GM21825 (cell line): Measurements from ENCODE around the gene MATK.
"Not testable (repeated sequence)": the region's sequence is repeated elsewhere in the genome, so short reads cannot be mapped to it uniquely, and the experiment has no call there.

Source experiments
- ATAC-seq: cut with Tn5 transposase; IDR thresholded peaks from one replicate; pipeline ENCODE4 v1.9.1; 2021; ENCODE audit warnings: mild to moderate bottlenecking, moderate library complexity; ENCODE audit not compliant: unreplicated experiment

Gene MATK

DNA sequence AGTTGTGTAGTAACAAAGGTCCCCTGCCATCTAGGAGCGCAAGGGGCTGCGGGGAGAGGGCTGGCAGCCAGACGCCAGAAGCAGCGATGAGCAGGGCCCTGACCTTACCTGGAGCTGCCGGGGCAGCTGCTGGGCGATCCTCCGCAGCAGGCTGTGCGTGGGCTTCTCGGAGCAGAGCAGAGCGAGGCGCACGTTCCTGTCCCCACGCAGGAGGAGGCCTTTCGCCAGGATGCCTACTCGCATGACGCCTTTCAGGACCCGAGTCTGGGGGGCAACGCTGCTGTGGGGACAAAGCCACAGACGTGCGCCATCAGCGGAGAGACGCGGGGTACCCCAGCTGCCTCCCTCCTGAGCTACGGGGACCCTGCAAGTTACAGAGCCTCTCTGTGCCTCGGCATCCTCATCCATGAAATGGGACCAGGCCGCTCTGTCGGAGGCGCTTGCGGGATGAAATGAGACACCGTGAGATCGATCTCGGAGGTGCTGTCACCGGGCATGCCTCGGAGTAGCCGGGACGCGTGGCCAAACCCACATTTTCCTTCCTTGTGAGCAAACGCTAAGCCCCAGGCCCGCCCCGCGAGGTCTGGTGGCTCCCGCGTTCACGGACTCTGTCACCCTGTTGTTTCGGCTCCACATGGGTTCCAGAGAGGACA is 30.5 kb upstream of the MATK start:
- no peak for ATAC-seq

DNA sequence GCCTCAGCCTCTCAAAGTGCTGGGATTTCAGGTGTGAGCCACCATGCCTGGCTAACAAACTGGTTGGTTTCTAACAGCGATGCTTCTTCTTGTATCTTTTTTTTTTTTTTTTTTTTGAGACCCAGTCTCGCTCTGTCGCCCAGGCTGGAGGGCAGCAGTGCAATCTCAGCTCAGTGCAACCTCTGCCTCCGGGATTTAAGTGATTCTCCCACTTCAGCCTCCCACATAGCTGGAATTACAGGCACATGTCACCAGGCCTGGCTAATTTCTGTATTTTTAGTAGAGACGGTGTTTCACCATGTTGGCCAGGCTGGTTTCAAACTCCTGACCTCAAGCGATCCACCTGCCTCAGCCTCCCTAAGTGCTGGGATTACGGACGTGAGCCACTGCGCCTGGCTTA is 30.0 kb upstream of the MATK start:
- ATAC-seq, result not testable (repeated sequence)

DNA sequence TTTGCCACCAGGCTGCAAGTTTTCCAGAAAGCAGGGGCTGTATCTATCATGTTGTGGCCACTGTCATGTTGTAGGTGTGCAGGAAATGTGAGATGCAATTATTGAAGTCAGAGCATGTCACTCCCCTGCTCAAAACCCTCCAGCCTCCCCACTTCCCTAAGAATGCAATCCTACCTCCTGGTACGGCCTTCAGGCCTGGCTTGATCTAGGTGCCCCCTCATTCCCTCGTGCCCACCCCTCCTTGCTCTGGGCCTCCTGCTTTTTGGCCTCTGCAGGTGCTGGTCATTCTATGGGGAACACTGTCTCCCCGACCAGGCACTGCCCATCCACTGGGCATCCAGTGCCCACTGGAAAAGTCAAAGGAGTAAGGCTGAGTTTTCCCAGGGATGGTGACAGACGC is 28.5 kb upstream of the MATK start:
- ATAC-seq, result no peak

DNA sequence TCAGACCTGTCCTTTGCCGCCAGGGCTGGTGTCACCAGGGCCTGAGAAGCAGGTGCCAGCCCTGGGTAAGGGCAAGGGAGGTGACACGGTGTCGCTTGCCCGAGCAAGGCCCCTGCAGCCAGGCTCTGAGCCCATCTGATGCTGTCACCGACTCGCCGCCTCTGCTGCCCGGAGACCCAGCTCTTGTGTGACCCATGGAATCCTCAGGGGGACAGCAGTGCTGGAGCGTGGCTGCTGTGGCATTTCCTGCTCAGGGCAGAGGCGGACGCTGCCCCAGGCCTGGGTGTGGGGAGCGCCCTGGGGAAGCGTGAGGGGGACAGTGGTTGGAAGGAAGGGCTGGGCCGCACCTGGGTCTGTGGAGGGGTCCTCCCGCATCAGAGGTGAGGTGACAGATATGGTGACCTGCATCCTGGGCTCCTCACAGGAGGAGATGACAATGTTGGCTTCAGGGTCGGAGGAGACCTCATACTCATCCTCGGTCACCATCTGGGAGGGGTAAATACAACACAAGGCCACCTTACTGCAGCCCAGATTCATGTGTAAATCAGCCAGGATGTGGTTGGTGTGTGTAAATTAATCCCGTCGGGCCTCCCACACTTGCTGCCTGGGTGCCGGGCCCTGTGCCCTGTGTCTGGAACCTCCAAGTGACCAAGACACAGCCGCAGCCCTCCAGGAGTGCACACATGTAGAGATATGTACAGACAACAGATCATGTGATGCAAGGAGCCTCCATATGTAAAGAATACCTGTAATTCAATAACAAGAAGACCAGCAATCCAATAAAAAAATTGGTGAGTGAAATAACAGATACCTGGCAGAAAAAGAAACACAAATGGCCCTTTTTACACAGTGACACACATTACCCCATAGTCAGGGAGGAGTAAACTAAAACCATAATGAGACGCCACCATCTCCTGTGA is 27.6 kb upstream of the MATK start:
- ATAC-seq, result no peak

DNA sequence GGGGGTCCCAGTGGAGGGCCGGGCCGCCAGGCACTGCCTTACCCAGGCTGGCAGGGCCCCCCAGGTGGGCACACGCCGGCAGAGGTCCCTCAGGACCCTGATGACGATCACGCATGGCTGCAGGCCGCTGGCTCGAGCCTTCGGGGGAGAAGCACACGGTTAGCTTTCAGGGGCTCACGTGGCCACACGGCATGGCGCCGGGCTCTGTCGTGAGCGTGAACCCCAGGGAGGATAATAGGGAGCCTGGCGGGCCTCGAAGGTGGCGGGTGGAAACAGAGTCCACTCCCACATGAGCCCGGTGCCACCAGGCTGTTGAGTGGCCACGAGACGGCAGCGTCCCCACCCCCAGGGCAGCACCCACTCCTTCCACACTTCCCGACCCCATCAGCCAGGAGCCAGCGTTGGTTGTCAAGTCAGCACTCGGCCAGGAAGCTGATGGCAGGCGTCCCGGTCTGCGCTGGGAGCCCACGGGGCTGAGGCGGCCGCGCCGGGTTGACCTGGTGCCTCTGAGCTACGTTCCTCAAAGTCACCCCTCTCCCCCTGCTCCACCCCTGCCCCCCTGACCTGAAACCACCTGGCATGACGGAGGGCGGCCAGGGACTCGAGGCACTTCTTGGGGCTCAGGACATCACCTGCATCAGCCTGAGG is 24.7 kb upstream of the MATK start:
- ATAC-seq, result no peak

DNA sequence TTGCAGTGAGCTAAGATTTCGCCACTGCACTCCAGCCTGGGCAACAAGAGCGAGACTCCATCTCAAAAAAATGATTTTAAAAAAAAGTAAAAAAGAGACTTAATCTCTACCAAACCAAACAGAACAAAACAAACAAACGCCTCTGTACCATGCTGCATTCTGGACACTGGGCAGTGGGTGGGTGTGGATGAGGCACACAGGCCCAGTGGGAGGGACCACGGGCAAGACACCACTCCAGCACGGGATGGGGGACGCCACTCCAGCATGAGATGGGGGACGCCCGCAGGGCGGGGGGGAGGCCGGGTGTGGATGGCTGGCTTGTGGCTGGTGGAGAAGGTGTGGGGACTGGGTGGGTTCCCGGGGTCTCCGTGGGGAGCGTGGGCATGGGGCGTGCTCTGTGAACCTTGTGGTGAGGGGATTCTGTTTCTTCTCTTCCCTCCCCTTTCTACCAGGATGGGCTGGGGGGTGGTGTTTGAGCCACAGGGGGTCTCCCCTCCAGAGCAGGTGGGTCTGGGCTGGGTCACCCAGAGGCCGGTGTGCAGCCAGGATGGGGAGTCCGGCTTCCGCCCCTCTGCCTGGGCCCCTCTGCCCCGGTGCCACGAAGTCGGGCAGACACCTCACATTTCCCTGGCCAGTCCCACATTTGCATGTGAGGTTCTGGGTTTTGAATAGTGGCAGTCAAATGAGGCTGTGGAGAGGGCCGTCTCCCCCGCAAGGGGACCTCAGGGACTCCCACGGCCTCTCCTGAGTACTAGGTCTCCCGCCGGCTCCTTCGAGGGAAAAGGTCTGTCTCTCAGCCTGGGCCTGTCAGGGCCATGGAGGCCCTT is 23.9 kb upstream of the MATK start:
- no peak for ATAC-seq

DNA sequence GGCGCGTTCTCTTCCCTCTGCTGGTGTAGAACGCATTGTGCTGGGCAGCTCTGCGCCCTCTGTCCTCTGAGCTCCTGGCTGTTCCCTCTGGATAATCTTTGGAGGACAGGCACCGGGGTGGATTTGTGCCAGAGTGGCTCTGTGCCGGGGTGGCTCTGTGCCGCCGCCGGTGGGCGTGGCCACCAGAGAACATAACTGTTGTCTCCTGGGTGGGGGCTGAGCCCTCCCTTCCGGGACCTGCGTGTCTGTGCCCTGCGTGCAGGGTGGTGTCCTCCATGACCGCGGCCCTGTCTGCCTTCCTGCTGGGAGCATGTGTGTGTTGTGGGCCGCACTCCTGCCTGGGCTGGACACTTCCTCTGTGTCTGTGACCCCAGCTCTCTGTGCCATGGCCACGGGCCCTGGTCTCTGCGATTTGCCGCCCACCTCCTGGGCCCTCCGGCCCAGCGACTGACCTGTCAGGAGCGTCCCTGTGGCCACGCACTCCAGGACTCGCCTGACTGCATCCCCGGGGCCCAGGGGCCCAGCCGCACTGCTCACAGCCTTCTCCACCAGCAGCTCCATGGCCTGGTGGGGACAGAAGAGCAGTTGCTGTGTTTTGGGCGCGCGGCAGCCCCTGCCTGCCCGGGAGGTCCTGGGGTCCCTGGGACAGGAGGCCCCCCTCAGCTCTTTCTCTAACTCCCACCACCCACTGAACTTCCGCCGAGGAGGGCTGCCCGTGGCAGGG is 22.4 kb upstream of the MATK start:
- ATAC-seq, result no peak

DNA sequence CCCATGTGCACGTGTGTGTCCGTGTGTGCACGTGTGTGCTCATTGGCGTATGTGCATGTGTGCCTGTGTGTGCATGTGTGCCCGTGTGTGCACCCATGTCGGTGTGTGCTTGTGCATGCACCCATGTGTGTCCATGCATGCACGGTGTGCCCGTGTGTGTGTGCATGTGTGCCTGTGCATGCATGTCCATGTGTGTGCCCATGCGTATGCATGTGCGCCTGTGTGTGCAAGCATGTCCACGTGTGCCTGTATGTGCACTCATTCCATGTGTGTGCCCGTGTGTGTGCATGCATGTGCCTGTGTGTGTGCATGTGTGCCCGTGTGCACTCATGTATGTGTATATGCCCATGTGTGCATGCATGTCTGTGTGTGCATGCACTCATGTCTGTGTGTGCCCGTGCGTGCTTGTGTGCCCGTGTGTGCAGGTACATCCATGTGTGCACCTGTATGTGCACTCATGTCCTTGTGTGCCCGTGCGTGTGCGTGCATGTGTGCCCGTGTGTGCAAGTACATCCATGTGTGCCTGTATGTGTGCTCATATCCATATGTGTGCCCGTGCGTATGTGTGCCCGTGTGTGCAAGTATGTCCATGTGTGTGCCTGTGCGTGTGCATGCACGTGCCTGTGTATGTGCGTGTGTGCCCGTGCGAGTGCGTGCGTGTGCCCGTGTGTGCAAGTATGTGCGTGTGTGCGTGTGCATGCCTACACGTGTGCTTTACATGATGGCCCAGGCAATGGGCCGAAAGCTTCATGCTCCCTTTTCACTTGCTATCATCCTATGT is 21.6 kb upstream of the MATK start:
- no peak for ATAC-seq

DNA sequence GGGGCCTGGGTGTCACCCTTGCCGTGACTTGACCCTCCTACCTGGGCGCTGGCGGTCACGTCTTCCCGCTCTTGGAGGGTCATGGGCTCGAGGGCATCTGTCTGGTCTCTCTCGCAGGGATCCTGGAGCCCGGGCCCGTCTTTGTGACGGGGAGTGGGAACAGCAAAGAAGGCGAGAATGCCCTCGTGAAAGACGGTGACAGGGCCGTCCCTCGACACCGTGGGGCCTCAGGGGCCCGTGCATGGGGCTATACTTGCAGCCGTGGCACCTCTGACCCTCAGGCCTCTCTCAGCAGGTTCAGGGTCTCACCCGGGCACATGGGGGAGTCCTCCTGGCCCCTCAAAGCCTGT is 20.9 kb upstream of the MATK start:
- ATAC-seq, result no peak

DNA sequence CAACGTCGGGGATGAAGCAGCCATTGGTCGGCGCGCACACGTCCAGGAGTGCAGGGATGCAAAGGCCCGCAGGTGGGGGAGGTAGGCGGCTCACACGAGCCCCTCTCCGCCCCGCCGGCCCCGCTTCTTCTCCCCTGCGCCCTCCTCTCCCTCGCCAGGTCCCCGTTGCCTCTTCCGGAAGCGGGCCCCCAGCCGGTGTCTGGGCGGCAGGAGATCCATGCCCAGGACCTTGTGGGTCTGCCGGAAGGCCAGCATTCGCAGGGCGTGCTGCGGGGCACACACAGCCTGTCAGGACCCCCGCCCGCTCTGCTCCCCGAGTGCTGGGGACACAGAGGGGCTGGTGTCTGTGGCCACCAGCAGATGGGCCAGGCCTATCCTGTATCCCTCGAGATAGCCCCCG is 19.7 kb upstream of the MATK start:
- ATAC-seq, result no peak

DNA sequence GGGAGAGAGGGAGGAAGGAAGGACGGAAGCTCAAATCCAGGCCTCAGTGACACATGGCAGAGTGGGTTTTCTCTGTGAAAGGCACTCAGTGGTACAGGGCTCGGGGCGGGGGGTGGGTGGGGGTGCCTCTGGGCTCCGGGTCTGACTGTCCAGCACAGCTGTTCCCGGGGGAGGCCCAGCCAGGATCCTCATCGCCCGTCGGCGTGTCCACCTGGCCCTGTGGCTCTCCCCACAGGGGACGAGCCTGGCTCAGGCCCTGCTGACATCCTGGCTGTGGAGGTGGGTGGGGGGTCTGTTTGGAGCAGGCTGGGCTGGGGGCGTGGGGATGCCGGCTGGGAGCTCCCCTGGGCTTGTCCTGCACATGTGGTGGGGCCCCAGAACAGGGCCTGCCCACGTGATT is 18.2 kb upstream of the MATK start:
- no peak for ATAC-seq

DNA sequence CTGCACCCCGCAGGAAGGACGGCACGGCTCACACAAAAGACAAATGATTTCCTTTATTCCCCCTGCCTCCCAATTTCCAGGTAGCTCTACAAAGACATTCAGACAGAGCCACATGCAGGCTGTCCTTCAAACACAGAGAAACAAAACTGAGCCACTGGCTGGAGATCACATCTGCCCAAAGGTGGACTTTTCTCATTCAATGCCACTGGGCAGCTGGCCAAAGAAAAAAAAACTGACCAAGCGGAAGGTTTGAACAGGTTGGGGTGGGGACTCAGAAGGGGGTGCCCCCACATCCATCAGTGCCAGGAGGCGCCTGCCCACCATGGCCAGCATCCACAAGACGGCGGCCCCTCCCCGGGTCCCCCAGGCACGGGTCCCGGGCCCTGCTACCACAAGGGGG is 17.8 kb upstream of the MATK start:
- no peak for ATAC-seq

DNA sequence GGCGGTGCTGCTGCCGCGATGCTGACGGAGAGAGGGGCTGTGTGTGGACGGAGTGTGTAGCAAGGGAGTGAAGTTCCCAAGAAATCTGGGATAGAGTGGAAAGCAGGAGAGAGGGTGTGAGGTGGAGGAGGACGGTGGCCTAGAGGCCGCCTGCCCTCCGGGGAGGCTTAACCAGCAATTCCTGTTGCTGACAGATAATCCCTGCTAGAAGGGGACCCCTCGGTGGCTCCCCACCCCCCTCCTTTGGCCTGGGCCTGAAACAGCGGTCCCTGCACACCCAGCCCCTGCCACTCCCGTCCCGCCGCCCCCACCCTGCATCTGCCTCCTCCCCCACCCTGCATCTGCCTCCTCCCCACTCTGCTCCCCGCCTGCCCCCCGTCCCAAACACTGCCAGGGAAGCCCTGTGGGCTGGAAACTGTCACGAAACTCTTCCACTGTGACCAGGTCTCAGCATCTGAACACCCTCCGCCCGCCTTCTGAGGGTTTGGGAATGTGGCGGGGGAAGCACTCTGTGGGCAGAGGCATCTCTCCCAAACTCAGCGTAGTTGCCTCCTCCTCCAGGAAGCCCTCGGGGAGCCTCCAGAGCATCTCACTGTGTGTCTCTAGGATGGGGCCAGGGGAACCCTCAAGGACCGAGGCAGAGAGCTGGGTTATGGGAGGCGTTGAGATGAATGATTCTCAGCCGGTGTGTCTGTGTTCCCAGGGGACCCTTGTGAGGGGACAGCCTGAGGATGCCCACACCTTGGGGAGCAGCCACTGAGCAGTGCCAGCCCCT is 17.1 kb upstream of the MATK start:
- ATAC-seq, result no peak

DNA sequence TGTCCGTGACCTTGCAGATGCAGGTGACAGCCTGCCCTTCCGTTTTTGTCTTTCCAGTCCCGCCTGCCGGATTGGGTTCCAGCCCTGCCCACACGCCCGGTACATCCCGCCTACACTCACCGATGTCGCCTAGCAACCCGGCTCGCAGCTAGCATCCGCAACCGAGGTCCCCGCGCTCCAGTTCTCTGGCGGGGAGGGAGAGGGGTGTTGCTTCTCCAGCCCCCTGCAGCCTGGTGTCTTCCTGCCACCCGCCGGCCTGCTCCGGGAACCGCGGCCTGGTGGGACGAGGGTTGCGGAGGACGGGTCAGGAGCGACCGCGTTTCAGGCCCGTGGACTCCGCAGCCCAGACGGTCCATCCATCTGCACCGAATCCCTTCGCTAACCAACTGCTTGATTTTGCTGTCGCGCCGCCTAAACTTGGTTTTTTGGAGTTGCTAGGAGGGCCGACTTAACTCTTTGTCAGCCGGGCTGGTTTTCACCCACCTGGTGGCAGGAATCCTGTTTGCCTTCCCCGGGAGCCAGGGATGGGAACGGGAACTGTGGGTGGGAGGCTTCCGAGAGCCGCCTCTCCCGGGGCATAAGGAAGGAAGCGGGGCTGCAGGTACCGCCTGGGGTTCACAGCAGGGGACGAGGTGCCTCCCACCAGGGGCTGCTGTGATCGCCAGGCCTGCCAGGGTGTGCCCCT is 15.4 kb upstream of the MATK start:
- no peak for ATAC-seq

DNA sequence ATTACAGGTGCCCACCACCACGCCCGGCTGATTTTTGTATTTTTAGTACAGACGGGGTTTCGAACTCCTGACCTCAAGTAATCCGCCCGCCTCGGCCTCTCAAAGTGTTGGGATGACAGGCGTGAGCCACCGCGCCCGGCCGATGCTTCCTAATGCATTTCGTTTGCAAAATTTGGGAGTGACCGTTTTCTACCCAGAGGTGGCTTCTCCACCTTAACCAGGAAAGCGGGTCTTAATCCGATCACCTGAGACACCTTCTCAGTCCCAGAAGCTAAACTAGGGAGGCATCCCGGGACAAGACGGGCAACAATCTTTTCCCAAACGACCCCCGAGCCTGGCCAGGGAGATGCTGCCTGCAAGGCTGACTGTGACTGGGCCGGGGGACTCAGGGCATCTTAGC is 14.8 kb upstream of the MATK start:
- ATAC-seq, result no peak

DNA sequence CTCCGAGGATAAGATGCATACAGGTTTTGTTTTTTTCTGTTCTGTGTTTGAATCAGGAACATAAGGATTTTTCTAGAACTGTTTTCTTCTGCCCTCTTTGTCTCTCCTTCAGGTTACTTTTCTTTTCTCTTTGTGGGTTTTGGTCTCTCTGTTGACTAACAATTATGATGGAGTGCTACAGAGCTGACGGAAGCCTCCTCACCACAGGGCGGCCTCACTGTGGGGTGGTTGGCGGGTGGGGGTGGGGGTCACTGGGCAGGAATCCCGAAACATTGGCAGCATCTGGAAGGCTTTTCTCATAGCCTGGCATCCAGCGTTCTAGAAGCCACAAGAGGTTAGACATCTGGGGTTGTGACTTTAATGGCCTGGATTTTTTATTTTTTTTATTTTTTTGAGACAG is 12.0 kb upstream of the MATK start:
- no peak for ATAC-seq

DNA sequence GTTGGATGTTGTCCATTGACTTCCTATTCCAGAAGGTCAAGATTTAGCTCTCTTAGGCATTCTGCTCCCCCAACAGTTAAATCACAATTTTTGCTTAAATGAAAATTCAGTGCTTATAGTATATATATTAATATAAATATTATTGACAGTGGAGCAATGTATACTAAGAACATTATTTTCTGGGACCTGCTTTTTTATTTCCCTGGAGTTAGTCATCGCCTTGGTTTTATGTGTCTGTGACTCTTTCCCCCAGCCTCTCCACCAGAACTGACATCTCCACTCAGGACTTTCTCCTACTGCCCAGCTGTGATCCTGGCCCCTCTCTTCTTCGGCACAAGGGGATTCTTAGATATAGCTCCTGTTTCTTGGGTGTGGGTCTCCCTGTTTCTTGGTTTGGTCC is 10.2 kb upstream of the MATK start:
- ATAC-seq, result no peak

DNA sequence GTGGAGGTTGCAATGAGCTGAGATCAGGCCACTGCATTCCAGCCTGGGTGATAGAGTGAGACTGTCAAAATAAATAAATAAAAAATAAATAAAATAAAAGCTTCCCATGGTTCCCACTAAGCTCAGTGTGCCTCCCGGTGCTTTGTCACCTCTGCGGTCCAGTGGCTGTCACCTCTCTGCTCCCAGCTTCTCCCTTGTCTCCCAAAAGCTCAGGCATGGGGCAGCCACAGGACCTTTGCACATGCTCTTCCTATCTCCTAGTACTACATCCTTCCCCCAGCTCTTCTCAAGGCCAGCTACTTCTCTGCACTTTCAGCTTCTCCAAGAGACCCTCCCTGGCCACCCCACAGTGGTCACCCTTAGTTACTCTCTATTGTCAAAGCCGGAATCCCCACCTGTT is 7.6 kb upstream of the MATK start:
- ATAC-seq, result no peak

DNA sequence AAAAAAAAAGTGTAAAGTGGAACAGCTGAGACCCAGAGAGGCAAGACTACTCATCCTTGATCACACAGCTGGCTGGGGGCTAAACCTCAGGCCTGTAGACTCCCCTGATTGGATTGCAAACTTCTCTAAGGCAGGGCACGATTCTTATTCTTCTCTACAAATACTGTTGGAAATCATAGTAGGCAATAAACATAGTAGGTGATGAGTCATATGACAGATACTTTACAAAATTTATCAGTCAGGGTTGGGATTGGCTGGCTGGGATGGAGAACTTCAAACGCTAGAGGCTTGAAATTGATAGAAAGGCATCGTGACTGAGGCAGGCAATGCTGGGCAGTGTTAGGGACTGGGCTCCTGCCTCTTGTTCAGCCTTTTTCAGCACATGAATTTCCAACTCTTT is 5.9 kb upstream of the MATK start:
- ATAC-seq, result no peak
